Osteoblast (primary cell): ENCODE measurements around the gene ADGRV1. TPM values are rescaled to one million over a fixed set of nuclear protein-coding genes. Genes with fewer than 3 reads are reported as not detected.

Experiments used
- DNase-seq: peaks from one replicate; pipeline ENCODE4 v3.0.0; 2011; ENCODE audit warnings: low spot score, mixed read lengths; ENCODE audit not compliant: insufficient read length; ENCODE audit errors: missing footprints
- H2AFZ ChIP-seq: 2 replicates; pipeline ENCODE4 v1.6.0; 2011; ENCODE audit warnings: mild to moderate bottlenecking, low read length
- H3K27ac ChIP-seq: 2 replicates; pipeline ENCODE4 v1.5.1; 2011; ENCODE audit warnings: mild to moderate bottlenecking, low read depth, low read length, moderate library complexity
- H3K27me3 ChIP-seq: 2 replicates; pipeline ENCODE4 v1.6.0; 2012; ENCODE audit warnings: mild to moderate bottlenecking, control low read depth, inconsistent platforms, low read length, moderate library complexity; ENCODE audit not compliant: insufficient read depth
- H3K36me3 ChIP-seq: 2 replicates; pipeline ENCODE4 v1.5.1; 2011; ENCODE audit warnings: mild to moderate bottlenecking, low read length, control low read depth, moderate library complexity; ENCODE audit not compliant: insufficient read depth
- H3K4me1 ChIP-seq: 2 replicates; pipeline ENCODE4 v1.5.1; 2011; ENCODE audit warnings: mild to moderate bottlenecking, low read length, control low read depth, moderate library complexity; ENCODE audit not compliant: insufficient read depth
- H3K4me2 ChIP-seq: 2 replicates; pipeline ENCODE4 v1.6.0; 2011; ENCODE audit warnings: mild to moderate bottlenecking, low read length; ENCODE audit not compliant: insufficient read depth
- H3K4me3 ChIP-seq: fragments of 200-600 bp; sonication (generic); 3 replicates; pipeline ENCODE4 v1.5.1; 2012; ENCODE audit warnings: mild to moderate bottlenecking, low read length, inconsistent platforms; ENCODE audit not compliant: insufficient read depth
- H3K79me2 ChIP-seq: 2 replicates; pipeline ENCODE4 v1.6.0; 2012; ENCODE audit warnings: mild to moderate bottlenecking, low read length, control low read depth, inconsistent platforms; ENCODE audit not compliant: insufficient read depth
- H3K9me3 ChIP-seq: 2 replicates; pipeline ENCODE4 v1.5.1; 2011; ENCODE audit warnings: low read depth, low read length, control low read depth
- H4K20me1 ChIP-seq: 2 replicates; pipeline ENCODE4 v1.6.0; 2012; ENCODE audit warnings: mild to moderate bottlenecking, low read length, control low read depth; ENCODE audit not compliant: insufficient read depth
- total RNA-seq: library from RNA; depleted of rRNA; stranded (reverse); fragments of >200 nt; gene quantifications from 2 replicates; pipeline ENCODE4 v1.2.3, GENCODE V29; 2012
- TF ChIP-seq, protein P1 (sequence below): IDR thresholded peaks from 2 replicates; pipeline ENCODE4 v1.5.1; 2011; ENCODE audit warnings: mild to moderate bottlenecking, low read depth, low read length, moderate library complexity; ENCODE audit errors: extremely low read depth

ADGRV1 gene
- total RNA-seq, 1 donor, result under 0.01 TPM

DNA sequence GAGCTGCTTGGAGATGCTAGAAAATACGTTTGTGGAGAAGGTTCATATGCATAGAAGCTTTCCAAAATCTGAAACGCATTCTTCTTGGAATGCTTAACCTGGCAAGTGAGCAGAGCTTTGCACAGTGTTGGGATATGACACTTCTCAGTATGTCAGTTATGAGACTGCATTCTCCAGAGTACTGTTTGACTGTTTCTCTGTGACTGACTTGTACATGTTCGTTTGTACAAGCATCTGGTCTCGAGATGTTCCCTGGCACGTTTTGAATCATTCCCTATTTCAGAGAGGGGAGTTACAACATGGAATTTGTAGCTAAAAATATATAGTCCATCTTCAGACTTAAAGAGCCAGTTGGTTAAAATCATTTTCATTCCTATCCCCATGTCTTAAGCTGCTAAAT, 552.1 kb downstream of the ADGRV1 start:
- Histone ChIP-seq H3K79me2 (no peaks in the 10 kb centered on the region), H3K36me3 (no peaks in the 10 kb centered on the region), H3K27me3 (no peaks in the 10 kb centered on the region), H2AFZ (no peak overlapping the region), H3K9me3 (no peaks in the 10 kb centered on the region), H4K20me1 (no peaks in the 10 kb centered on the region), H3K4me3 (no peak overlapping the region), H3K4me2 (no peak overlapping the region), H3K4me1 (no peaks in the 10 kb centered on the region), H3K27ac (no peak overlapping the region)
- DNase-seq, result no peak
- TF ChIP-seq, protein P1, sequence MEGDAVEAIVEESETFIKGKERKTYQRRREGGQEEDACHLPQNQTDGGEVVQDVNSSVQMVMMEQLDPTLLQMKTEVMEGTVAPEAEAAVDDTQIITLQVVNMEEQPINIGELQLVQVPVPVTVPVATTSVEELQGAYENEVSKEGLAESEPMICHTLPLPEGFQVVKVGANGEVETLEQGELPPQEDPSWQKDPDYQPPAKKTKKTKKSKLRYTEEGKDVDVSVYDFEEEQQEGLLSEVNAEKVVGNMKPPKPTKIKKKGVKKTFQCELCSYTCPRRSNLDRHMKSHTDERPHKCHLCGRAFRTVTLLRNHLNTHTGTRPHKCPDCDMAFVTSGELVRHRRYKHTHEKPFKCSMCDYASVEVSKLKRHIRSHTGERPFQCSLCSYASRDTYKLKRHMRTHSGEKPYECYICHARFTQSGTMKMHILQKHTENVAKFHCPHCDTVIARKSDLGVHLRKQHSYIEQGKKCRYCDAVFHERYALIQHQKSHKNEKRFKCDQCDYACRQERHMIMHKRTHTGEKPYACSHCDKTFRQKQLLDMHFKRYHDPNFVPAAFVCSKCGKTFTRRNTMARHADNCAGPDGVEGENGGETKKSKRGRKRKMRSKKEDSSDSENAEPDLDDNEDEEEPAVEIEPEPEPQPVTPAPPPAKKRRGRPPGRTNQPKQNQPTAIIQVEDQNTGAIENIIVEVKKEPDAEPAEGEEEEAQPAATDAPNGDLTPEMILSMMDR, result no peak

DNA sequence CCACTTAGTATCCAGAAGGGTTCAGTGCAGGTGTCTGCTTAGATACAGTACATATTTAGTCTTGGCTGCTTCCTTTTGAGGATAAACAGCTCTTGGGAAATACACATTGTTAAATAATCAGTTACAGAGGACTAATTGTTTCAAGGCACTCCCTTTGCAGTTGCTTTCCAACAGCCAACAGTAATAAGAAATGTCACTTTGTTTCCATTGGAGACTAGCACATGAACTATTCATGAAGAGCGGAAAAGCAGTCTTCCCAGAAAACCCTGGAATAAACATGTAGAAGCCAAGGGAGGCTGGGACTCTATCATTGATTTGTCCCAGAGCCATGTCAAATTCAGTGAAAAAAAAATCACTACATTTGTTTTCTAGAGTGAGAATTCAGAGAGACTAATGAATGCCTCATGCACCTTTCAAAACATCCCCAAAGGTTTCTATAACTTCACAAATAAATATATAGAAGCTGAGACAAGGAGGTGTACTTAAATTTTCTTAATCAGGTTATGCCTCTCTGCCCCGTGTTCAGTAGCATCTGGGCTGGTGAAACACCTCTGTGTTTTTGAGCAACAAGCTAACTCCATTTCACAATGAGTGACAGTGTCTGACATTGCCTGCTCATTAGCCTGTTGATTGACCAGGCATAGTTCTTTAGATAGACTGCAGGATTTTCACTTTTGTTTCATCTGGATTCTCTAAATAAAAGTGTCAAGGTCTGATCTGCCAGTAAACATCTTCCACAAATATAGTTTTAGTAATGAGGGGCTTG, 553.1 kb downstream of the ADGRV1 start:
- no peaks in the 10 kb centered on the region for H3K79me2 ChIP-seq
- H3K4me3 ChIP-seq, result no peak overlapping the region
- H3K4me2 ChIP-seq, result no peak overlapping the region
- TF ChIP-seq, protein P1, result no peak
- H4K20me1 ChIP-seq, result no peaks in the 10 kb centered on the region
- no peak overlapping the region for H2AFZ ChIP-seq
- DNase-seq, result no peak
- H3K36me3 ChIP-seq, result no peaks in the 10 kb centered on the region
- H3K27me3 ChIP-seq, result no peaks in the 10 kb centered on the region
- H3K9me3 ChIP-seq, result no peaks in the 10 kb centered on the region
- H3K4me1 ChIP-seq, result no peaks in the 10 kb centered on the region
- H3K27ac ChIP-seq, result no peak overlapping the region

GRCh38 chr5:91114658-91115057, 556.1 kb downstream of the ADGRV1 start:
- Histone ChIP-seq H4K20me1 (no peaks in the 10 kb centered on the region), H2AFZ (no peak overlapping the region), H3K27me3 (no peaks in the 10 kb centered on the region), H3K79me2 (no peaks in the 10 kb centered on the region), H3K4me3 (no peak overlapping the region), H3K4me2 (no peak overlapping the region), H3K36me3 (no peaks in the 10 kb centered on the region), H3K9me3 (no peaks in the 10 kb centered on the region), H3K4me1 (no peaks in the 10 kb centered on the region), H3K27ac (no peak overlapping the region)
- DNase-seq, result no peak
- TF ChIP-seq, protein P1, result no peak

- Histone ChIP-seq H3K79me2 (no peaks in the 10 kb centered on the region), H2AFZ (no peak overlapping the region), H3K9me3 (no peaks in the 10 kb centered on the region), H3K4me2 (no peak overlapping the region), H3K27ac (no peak overlapping the region), H3K27me3 (no peaks in the 10 kb centered on the region), H4K20me1 (no peaks in the 10 kb centered on the region), H3K4me3 (no peak overlapping the region), H3K36me3 (no peaks in the 10 kb centered on the region), H3K4me1 (no peaks in the 10 kb centered on the region)
- TF ChIP-seq, protein P1, result no peak
- DNase-seq, result no peak
Observed at GRCh38 chr5:91118354-91118753, 559.8 kb downstream of the ADGRV1 start.
